Endothelial cell of umbilical vein (primary cell): ENCODE data around the gene PDE7B. TPM values are rescaled to one million over a fixed set of nuclear protein-coding genes. Genes with fewer than 3 reads are reported as not detected.

ENCODE experiments used
- BruUV-seq: library from RNA; stranded (reverse); fragments of 400-500 nt; replicated peaks from 2 replicates; lab custom pipeline; 2021; lab: Mats Ljungman, UMichigan
- CTCF ChIA-PET: fragments of 300-600, 350-600 bp; sonication (Branson Sonifier 250); formaldehyde crosslinking; loops from one replicate; lab custom pipeline; 2021; ENCODE audit warnings: antibody characterized with exemption, inconsistent platforms; lab: Charles Lee
- POLR2A ChIA-PET: fragments of 300-600, 350-600 bp; sonication (Branson Sonifier 250); formaldehyde crosslinking; loops from one replicate; lab custom pipeline; 2021; ENCODE audit warnings: antibody characterized with exemption, inconsistent platforms; lab: Charles Lee
- DNase-seq: peaks from one replicate; pipeline ENCODE4 v3.0.0-alpha.2; 2011; ENCODE audit warnings: low read depth, low spot score
- FAIRE-seq: peaks from 2 replicates; lab custom pipeline; 2011; peaks lifted over from hg19 to GRCh38; lab: Jason Lieb, UNC
- H2AFZ ChIP-seq: 2 replicates; pipeline ENCODE4 v1.6.0; 2012; ENCODE audit warnings: low read depth, low read length, control low read depth, inconsistent platforms
- H3K27ac ChIP-seq: 2 replicates; pipeline ENCODE4 v1.5.1; 2011; ENCODE audit warnings: low read depth, mild to moderate bottlenecking, control low read depth, low read length, moderate library complexity; ENCODE audit not compliant: insufficient read depth
- H3K27me3 ChIP-seq, 2 experiments: 2 replicates each; pipeline versions ENCODE4 v1.6.0 to v1.6.1; 2011; ENCODE audit warnings: low read length in 2 of 2, mixed read lengths in 1 of 2; ENCODE audit not compliant: control insufficient read depth in 2 of 2, insufficient read depth in 2 of 2
- H3K36me3 ChIP-seq, 2 experiments: 2 replicates in 1 of 2; 3 replicates in 1 of 2; pipeline ENCODE4 v1.5.1; 2011; ENCODE audit warnings: low read length in 2 of 2, mild to moderate bottlenecking in 1 of 2, moderate library complexity in 1 of 2; ENCODE audit not compliant: control insufficient read depth in 2 of 2, insufficient read depth in 2 of 2; ENCODE audit errors: extremely low read depth in 1 of 2
- H3K4me1 ChIP-seq: 3 replicates; pipeline ENCODE4 v1.5.1; 2011; ENCODE audit warnings: mild to moderate bottlenecking, low read length; ENCODE audit not compliant: control insufficient read depth, insufficient read depth; ENCODE audit errors: extremely low read depth
- H3K4me2 ChIP-seq: 2 replicates; pipeline ENCODE4 v1.6.1; 2011; ENCODE audit warnings: low read length, control low read depth, mixed read lengths; ENCODE audit not compliant: insufficient read depth
- H3K4me3 ChIP-seq, 3 experiments: fragments of 200-600 bp in 1 of 3; sonication (generic), shearing (Covaris generic) in 1 of 3; replicated peaks in 1 of 3; 2 replicates each; pipeline ENCODE4 v1.5.1; 2011 to 2016; ENCODE audit warnings: control low read depth in 3 of 3, low read length in 3 of 3, mild to moderate bottlenecking in 2 of 3, inconsistent platforms in 1 of 3, low read depth in 1 of 3, moderate library complexity in 1 of 3; ENCODE audit not compliant: insufficient read depth in 1 of 3
- H3K79me2 ChIP-seq: 2 replicates; pipeline ENCODE4 v1.6.0; 2012; ENCODE audit warnings: low read length, inconsistent platforms; ENCODE audit not compliant: control insufficient read depth, insufficient read depth
- H3K9ac ChIP-seq: replicated peaks from 2 replicates; pipeline ENCODE3; 2011; ENCODE audit warnings: low read length, control low read depth; ENCODE audit not compliant: insufficient read depth; ENCODE audit errors: extremely low read depth
- H3K9me1 ChIP-seq: replicated peaks from 3 replicates; pipeline ENCODE4 v1.6.0; 2011; ENCODE audit warnings: mild to moderate bottlenecking, low read length; ENCODE audit not compliant: control insufficient read depth, insufficient read depth; ENCODE audit errors: extremely low read depth
- H3K9me3 ChIP-seq: replicated peaks from 2 replicates; pipeline ENCODE4 v1.5.1; 2012; ENCODE audit warnings: low read length, inconsistent platforms; ENCODE audit not compliant: control insufficient read depth, insufficient read depth
- H4K20me1 ChIP-seq: replicated peaks from 2 replicates; pipeline ENCODE3; 2011; ENCODE audit warnings: mild to moderate bottlenecking, low read length; ENCODE audit not compliant: control insufficient read depth, insufficient read depth; ENCODE audit errors: extremely low read depth
- CTCF ChIP-seq, 2 donors: IDR thresholded peaks; 1 replicate in 1 of 2; 2 replicates in 1 of 2; pipeline ENCODE4 v1.5.1; 2011; ENCODE audit warnings: low read length in 2 of 2, mild to moderate bottlenecking in 2 of 2, moderate library complexity in 2 of 2, control low read depth in 1 of 2, inconsistent platforms in 1 of 2, low read depth in 1 of 2; ENCODE audit not compliant: insufficient read depth in 1 of 2; ENCODE audit errors: extremely low read depth in 1 of 2
- EZH2 ChIP-seq: IDR thresholded peaks from 2 replicates; pipeline ENCODE4 v1.6.1; 2012; ENCODE audit warnings: borderline replicate concordance, low read depth, mild to moderate bottlenecking, moderate library complexity, low read length, inconsistent platforms; ENCODE audit not compliant: severe bottlenecking
- FOS ChIP-seq: IDR thresholded peaks from 2 replicates; pipeline ENCODE4 v1.6.1; 2011; ENCODE audit warnings: mild to moderate bottlenecking, low read length, moderate library complexity, borderline replicate concordance; ENCODE audit not compliant: insufficient read depth
- GATA2 ChIP-seq: IDR thresholded peaks from 2 replicates; pipeline ENCODE4 v1.7.0; 2011; ENCODE audit warnings: low read depth, mild to moderate bottlenecking, moderate library complexity, mixed read lengths, low read length; ENCODE audit not compliant: insufficient read length, insufficient read depth
- JUN ChIP-seq: IDR thresholded peaks from 2 replicates; pipeline ENCODE4 v1.6.1; 2011; ENCODE audit warnings: borderline replicate concordance, low read depth; ENCODE audit not compliant: insufficient read length, insufficient read depth
- MAX ChIP-seq: IDR thresholded peaks from 2 replicates; pipeline ENCODE4 v1.6.1; 2011; ENCODE audit not compliant: insufficient read depth, insufficient read length
- MYC ChIP-seq: IDR thresholded peaks from one replicate; pipeline ENCODE4 v1.6.1; 2011; ENCODE audit warnings: mild to moderate bottlenecking, low read depth, low read length
- POLR2A ChIP-seq: IDR thresholded peaks from 2 replicates; pipeline ENCODE4 v1.6.1; 2012; ENCODE audit warnings: low read depth, mild to moderate bottlenecking, control low read depth, low read length
- POLR2AphosphoS5 ChIP-seq: IDR thresholded peaks from 2 replicates; pipeline ENCODE4 v1.6.1; 2012; ENCODE audit warnings: low read depth, mild to moderate bottlenecking, control low read depth, low read length, moderate library complexity; ENCODE audit not compliant: insufficient read depth
- dilution Hi-C: fragments of 300-500 bp; cut with MboI; formaldehyde crosslinking; loops from one replicate; pipeline ENCODE4 v1.15.0; 2019; ENCODE audit warnings: low sequenced_read_pairs; ENCODE audit not compliant: extremely low pct_ligation_motif_present
- intact Hi-C: fragments of 100-400 bp; cut with micrococcal nuclease; formaldehyde crosslinking; loops from one replicate; pipeline ENCODE4 v1.10.0; 2022
- polyA plus RNA-seq, 4 experiments: library from polyadenylated mRNA; depleted of rRNA in 3 of 4; stranded (reverse) in 3 of 4; unstranded in 1 of 4; fragments of >200 nt; gene quantifications; 2 replicates each; pipeline versions ENCODE4 v1.2.1 to v1.2.3, GENCODE V29; 2011 to 2012; ENCODE audit warnings: missing spikeins in 1 of 4
- total RNA-seq: library from RNA; stranded (reverse); gene quantifications from 2 replicates; pipeline ENCODE4 v1.2.3, GENCODE V29; 2021

The PDE7B gene
- total and polyA plus RNA-seq, 2 donors (not counting 3 experiments of a cell fraction or from before 2014, with no cell fraction given) = 20.6 to 25.1 TPM

GRCh38 chr6:135823851-135824250 is 27.6 kb upstream of the PDE7B start:
- Histone ChIP-seq H3K27me3 (peaks cover 0 to 2% of the 10 kb centered on the region in 2 experiments), H3K79me2 (no peaks in the 10 kb centered on the region)

More at GRCh38 chr6:135823851-135824250, 27.6 kb upstream of the PDE7B start:
- no peaks in the 10 kb centered on the region for H3K36me3 ChIP-seq
- H4K20me1 ChIP-seq = no peaks in the 10 kb centered on the region
- DNase-seq (no peak), FAIRE-seq (no peak)
- dilution Hi-C loops (no loop called here), intact Hi-C loops (no loop called here)
- ChIA-PET POLR2A (no interaction called here), CTCF (no interaction called here)
- no peaks in the 10 kb centered on the region for H3K9me1 ChIP-seq
- no peaks in the 10 kb centered on the region for H3K9me3 ChIP-seq
- no peak overlapping the region for H3K27ac ChIP-seq
- BruUV-seq = no TSS peak
- H3K9ac ChIP-seq = no peak overlapping the region
- H3K4me3 ChIP-seq = no peak overlapping the region
- no peak for TF ChIP-seq POLR2A
- TF ChIP-seq GATA2 = no peak
- TF ChIP-seq MYC = no peak
- no peak for TF ChIP-seq JUN
- no peak for TF ChIP-seq CTCF (IDR thresholded peaks at IDR 0.05; ENCODE audit: extremely low read depth in 1 of 2, insufficient read depth in 1 of 2, low read depth in 1 of 2, low read length in 2 of 2)
- no peak for TF ChIP-seq MAX
- TF ChIP-seq EZH2 = no peak
- no peak for TF ChIP-seq POLR2AphosphoS5
- TF ChIP-seq FOS = no peak
- no peak overlapping the region for H3K4me2 ChIP-seq
- H3K4me1 ChIP-seq = no peaks in the 10 kb centered on the region
- no peak overlapping the region for H2AFZ ChIP-seq
